Epithelial cell of esophagus (primary cell): ENCODE measurements around the gene SSBP4.
A peak's percentile ranks its signal among the peaks of the same experiment; 100 is the strongest.

ENCODE experiments used
- DNase-seq: peaks from one replicate; pipeline ENCODE4 v3.0.0; 2010; ENCODE audit warnings: low read depth
- H3K4me3 ChIP-seq: 2 replicates; pipeline ENCODE4 v1.5.1; 2011; ENCODE audit warnings: mild to moderate bottlenecking, low read length, control low read depth
- CTCF ChIP-seq: IDR thresholded peaks from 2 replicates; pipeline ENCODE4 v1.5.1; 2011; ENCODE audit warnings: low read depth, mild to moderate bottlenecking, low read length, control low read depth, inconsistent platforms; ENCODE audit not compliant: insufficient read depth; ENCODE audit errors: missing control alignments

SSBP4 gene

DNA sequence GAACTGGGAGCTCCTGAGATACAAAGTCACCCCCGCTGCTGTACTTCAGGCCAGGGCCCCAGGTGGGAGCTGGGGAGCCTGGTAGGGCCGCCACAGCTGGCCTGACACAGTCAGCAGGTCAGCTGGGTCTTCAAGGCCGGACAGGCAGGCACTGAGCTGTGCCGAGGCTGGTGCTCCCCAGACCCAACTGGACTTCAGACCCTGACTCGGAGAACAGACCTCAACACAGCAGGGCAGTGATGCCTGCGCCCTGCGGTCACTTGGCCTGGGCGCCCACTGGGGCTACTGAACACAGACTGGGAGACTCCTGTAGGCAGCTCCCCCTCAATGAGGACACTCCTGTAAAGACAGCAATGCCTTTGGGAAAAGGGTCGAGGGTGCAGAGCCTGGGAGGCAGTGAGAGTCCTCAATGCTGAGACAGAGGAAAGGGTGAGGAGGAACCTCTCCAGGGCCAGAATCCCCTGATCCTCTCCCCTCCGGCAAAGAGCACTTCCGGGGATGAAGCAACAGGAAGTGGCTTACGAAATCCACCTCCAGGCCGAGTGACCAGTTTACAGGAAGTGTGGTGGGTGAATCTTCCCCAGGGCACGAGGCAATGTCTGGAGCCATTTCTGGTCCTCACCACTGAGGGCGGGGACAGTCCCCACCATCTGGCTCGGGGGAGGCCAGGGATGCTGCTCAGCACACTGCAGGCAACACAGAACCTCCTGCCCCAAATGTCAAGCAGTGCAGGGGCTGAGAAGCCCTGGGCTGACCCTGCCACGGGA is 59.5 kb downstream of the SSBP4 start:
- H3K4me3 ChIP-seq = no peak overlapping the region
- DNase-seq = peak; percentile 83
- TF ChIP-seq CTCF = no peak

- TF ChIP-seq CTCF = no peak
- H3K4me3 ChIP-seq = no peak overlapping the region
- no peak for DNase-seq
These were observed 61.0 kb downstream of the SSBP4 start for GRCh38 chr19:18480006-18480691.

GRCh38 chr19:18481505-18482222 is 62.5 kb downstream of the SSBP4 start:
- no peak for TF ChIP-seq CTCF
- no peak for DNase-seq
- no peak overlapping the region for H3K4me3 ChIP-seq

DNA sequence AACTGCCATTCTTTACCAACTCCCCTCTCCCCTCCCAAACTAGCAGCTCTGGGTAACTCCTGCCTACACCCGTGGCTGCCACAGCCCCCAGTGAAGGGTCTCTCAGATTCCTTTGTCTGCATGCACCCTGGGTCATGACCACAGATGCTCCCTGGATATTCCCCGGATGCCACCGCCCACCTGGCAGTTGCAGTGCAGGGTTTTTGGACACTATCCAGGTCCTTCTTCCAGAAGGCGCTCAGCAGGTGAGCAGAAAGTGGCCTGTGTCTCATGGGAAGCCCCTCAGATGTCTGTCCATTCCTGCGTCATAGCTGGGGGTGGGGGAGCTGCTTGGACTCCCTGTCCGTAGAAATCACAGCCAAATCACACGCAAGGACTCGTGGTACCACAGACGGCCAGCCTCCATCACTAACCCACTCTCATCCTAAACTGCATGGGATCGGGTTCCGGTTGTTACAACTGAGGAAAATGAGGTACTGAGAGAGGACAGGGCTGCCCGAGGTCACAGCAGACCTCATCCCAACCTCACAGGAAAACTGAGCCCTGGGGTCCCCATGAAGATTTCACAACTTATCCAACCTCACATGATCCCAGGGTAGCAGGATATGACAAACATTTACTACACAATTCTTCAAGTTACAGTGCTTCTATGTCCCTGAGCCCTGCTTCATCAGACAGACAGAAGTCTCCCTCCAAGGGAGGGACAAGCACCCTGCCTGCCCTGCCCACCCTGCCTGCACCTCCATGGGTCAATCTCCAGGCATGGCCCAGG is 64.1 kb downstream of the SSBP4 start:
- no peak for TF ChIP-seq CTCF
- no peak overlapping the region for H3K4me3 ChIP-seq

More for the DNA sequence above, 64.1 kb downstream of the SSBP4 start:
- DNase-seq = no peak
